ENCODE results near the gene ATP10A.

DNA sequence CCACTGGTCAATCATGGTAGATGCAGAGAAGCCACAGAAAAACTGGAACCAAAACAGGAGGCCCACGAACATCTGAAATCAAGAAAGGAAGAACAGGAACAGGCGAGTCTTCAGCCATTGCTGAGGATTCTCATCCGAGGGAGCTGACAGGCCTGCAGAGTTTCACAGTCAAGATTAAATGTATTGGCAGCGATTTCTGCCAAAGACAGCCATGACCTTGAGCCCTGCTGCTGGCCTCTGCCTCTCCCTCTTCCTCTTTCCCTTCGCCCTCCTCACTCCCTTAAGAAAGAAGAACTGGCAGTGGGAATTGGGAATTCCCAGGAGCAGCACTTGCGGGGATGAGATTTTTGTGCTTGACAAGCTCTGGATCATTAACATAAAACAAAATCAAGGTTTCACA lies 179.7 kb downstream of the ATP10A start:
- TF ChIP-seq, protein P1, sequence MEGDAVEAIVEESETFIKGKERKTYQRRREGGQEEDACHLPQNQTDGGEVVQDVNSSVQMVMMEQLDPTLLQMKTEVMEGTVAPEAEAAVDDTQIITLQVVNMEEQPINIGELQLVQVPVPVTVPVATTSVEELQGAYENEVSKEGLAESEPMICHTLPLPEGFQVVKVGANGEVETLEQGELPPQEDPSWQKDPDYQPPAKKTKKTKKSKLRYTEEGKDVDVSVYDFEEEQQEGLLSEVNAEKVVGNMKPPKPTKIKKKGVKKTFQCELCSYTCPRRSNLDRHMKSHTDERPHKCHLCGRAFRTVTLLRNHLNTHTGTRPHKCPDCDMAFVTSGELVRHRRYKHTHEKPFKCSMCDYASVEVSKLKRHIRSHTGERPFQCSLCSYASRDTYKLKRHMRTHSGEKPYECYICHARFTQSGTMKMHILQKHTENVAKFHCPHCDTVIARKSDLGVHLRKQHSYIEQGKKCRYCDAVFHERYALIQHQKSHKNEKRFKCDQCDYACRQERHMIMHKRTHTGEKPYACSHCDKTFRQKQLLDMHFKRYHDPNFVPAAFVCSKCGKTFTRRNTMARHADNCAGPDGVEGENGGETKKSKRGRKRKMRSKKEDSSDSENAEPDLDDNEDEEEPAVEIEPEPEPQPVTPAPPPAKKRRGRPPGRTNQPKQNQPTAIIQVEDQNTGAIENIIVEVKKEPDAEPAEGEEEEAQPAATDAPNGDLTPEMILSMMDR (IDR thresholded peaks at IDR 0.05): no peak
- no peak for TF ChIP-seq POLR2A (IDR thresholded peaks at IDR 0.05)

Measured in adrenal gland (tissue), 5 donors.